Islet of Langerhans (tissue), 1 donor: ENCODE data around the gene APBA3.

Source experiments
- FAIRE-seq: peaks from one replicate; lab custom pipeline; 2011; peaks lifted over from hg19 to GRCh38; lab: Jason Lieb, UNC

The APBA3 gene

GRCh38 chr19:3761382-3762129, at the start of gene APBA3:
Gene APBA3, minus strand, starts transcription at chr19:3761692. Its CDS starts 1,428 bp downstream, at chr19:3760264.
- FAIRE-seq: no peak

GRCh38 chr19:3810708-3811355, 49.3 kb upstream of the APBA3 start:
- FAIRE-seq: no peak

GRCh38 chr19:3809881-3810707, 48.6 kb upstream of the APBA3 start:
- FAIRE-seq: no peak

GRCh38 chr19:3808420-3809143, 47.1 kb upstream of the APBA3 start:
- FAIRE-seq: no peak

- FAIRE-seq: no peak
Measured at GRCh38 chr19:3807574-3808354, 46.3 kb upstream of the APBA3 start.

- FAIRE-seq: no peak
Measured at GRCh38 chr19:3807131-3807480, 45.6 kb upstream of the APBA3 start.

- no peak for FAIRE-seq
Measured at GRCh38 chr19:3805859-3806258, 44.4 kb upstream of the APBA3 start.

- no peak for FAIRE-seq
Measured at GRCh38 chr19:3804429-3804828, 42.9 kb upstream of the APBA3 start.

GRCh38 chr19:3803986-3804385, 42.5 kb upstream of the APBA3 start:
- no peak for FAIRE-seq

- FAIRE-seq: no peak
Measured at GRCh38 chr19:3803114-3803888, 41.8 kb upstream of the APBA3 start.

- FAIRE-seq: no peak
Measured at GRCh38 chr19:3801412-3802096, 40.1 kb upstream of the APBA3 start.

- no peak for FAIRE-seq
Measured at GRCh38 chr19:3800996-3801395, 39.5 kb upstream of the APBA3 start.

- FAIRE-seq: no peak
Measured at GRCh38 chr19:3798137-3798536, 36.6 kb upstream of the APBA3 start.

- no peak for FAIRE-seq
Measured at GRCh38 chr19:3796358-3796757, 34.9 kb upstream of the APBA3 start.

GRCh38 chr19:3793799-3794198, 32.3 kb upstream of the APBA3 start:
- no peak for FAIRE-seq

- FAIRE-seq: no peak
Measured at GRCh38 chr19:3792114-3792513, 30.6 kb upstream of the APBA3 start.

GRCh38 chr19:3790941-3791340, 29.4 kb upstream of the APBA3 start:
- FAIRE-seq: no peak

GRCh38 chr19:3790209-3790734, 28.8 kb upstream of the APBA3 start:
- FAIRE-seq: no peak

GRCh38 chr19:3788996-3789778, 27.7 kb upstream of the APBA3 start:
- no peak for FAIRE-seq
